Measurements from ENCODE around the gene AFAP1.

AFAP1 gene

GRCh38 chr4:7967501-7968261, 28.0 kb upstream of the AFAP1 start:
- DNase-seq: no peak

- no peak for DNase-seq
These were observed 27.4 kb upstream of the AFAP1 start for GRCh38 chr4:7967063-7967440.

- DNase-seq: no peak
These were observed 26.8 kb upstream of the AFAP1 start for GRCh38 chr4:7966281-7967062.

GRCh38 chr4:7964890-7965662, 25.4 kb upstream of the AFAP1 start:
- no peak for DNase-seq

GRCh38 chr4:7964459-7964858, 24.8 kb upstream of the AFAP1 start:
- DNase-seq: no peak

GRCh38 chr4:7963691-7964090, 24.0 kb upstream of the AFAP1 start:
- no peak for DNase-seq

- no peak for DNase-seq
These were observed 23.2 kb upstream of the AFAP1 start for GRCh38 chr4:7962609-7963508.

- DNase-seq: no peak
These were observed 21.4 kb upstream of the AFAP1 start for GRCh38 chr4:7960790-7961655.

GRCh38 chr4:7960017-7960789, 20.5 kb upstream of the AFAP1 start:
- no peak for DNase-seq

GRCh38 chr4:7959078-7959477, 19.4 kb upstream of the AFAP1 start:
- no peak for DNase-seq

- DNase-seq: no peak
These were observed 17.4 kb upstream of the AFAP1 start for GRCh38 chr4:7956934-7957656.

- DNase-seq: no peak
These were observed 16.7 kb upstream of the AFAP1 start for GRCh38 chr4:7956270-7956808.

- no peak for DNase-seq
These were observed 15.7 kb upstream of the AFAP1 start for GRCh38 chr4:7955393-7955792.

GRCh38 chr4:7952615-7953014, 13.0 kb upstream of the AFAP1 start:
- no peak for DNase-seq

GRCh38 chr4:7950301-7951092, 10.8 kb upstream of the AFAP1 start:
- DNase-seq: no peak

- no peak for DNase-seq
These were observed 10.1 kb upstream of the AFAP1 start for GRCh38 chr4:7949759-7950158.

- DNase-seq: no peak
These were observed 8.3 kb upstream of the AFAP1 start for GRCh38 chr4:7947927-7948326.

GRCh38 chr4:7945709-7946380, 6.2 kb upstream of the AFAP1 start:
- DNase-seq: no peak

Data from NCI-H510A (cell line).